Measurements from ENCODE around the gene PTPRT. TPM values are rescaled to one million over a fixed set of nuclear protein-coding genes. Genes with fewer than 3 reads are reported as not detected.
"Not testable (repeated sequence)": the region's sequence is repeated elsewhere in the genome, so short reads cannot be mapped to it uniquely, and the experiment has no call there.

PTPRT gene
- total and polyA plus RNA-seq, 2 of the 13 experiments (the other 11 are each of a cell fraction or from before 2014, with no cell fraction given): under 0.01 to 0.09 TPM

GRCh38 chr20:42901689-42902440 is 287.8 kb downstream of the PTPRT start (continued):
- TF ChIP-seq, protein P1, sequence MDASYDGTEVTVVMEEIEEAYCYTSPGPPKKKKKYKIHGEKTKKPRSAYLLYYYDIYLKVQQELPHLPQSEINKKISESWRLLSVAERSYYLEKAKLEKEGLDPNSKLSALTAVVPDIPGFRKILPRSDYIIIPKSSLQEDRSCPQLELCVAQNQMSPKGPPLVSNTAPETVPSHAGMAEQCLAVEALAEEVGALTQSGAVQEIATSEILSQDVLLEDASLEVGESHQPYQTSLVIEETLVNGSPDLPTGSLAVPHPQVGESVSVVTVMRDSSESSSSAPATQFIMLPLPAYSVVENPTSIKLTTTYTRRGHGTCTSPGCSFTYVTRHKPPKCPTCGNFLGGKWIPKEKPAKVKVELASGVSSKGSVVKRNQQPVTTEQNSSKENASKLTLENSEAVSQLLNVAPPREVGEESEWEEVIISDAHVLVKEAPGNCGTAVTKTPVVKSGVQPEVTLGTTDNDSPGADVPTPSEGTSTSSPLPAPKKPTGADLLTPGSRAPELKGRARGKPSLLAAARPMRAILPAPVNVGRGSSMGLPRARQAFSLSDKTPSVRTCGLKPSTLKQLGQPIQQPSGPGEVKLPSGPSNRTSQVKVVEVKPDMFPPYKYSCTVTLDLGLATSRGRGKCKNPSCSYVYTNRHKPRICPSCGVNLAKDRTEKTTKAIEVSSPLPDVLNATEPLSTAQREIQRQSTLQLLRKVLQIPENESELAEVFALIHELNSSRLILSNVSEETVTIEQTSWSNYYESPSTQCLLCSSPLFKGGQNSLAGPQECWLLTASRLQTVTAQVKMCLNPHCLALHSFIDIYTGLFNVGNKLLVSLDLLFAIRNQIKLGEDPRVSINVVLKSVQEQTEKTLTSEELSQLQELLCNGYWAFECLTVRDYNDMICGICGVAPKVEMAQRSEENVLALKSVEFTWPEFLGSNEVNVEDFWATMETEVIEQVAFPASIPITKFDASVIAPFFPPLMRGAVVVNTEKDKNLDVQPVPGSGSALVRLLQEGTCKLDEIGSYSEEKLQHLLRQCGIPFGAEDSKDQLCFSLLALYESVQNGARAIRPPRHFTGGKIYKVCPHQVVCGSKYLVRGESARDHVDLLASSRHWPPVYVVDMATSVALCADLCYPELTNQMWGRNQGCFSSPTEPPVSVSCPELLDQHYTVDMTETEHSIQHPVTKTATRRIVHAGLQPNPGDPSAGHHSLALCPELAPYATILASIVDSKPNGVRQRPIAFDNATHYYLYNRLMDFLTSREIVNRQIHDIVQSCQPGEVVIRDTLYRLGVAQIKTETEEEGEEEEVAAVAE (CRISPR knock-in tag; IDR thresholded peaks at IDR 0.05; ENCODE audit: borderline replicate concordance): peak; percentile 69; the same call in 1 of the 2 replicates
- no peak for TF ChIP-seq ARHGAP35 (CRISPR knock-in tag; IDR thresholded peaks at IDR 0.05; ENCODE audit: borderline replicate concordance)
- 0 out of 2 replicates have a peak, but pooled peaks have one; percentile 45 for TF ChIP-seq ZNF670 (CRISPR knock-in tag; IDR thresholded peaks at IDR 0.05; ENCODE audit: borderline replicate concordance)
- TF ChIP-seq ZNF766 (CRISPR knock-in tag; IDR thresholded peaks at IDR 0.05; ENCODE audit: borderline replicate concordance): no peak
- TF ChIP-seq AKAP8 (CRISPR knock-in tag; IDR thresholded peaks at IDR 0.05): no peak

DNA sequence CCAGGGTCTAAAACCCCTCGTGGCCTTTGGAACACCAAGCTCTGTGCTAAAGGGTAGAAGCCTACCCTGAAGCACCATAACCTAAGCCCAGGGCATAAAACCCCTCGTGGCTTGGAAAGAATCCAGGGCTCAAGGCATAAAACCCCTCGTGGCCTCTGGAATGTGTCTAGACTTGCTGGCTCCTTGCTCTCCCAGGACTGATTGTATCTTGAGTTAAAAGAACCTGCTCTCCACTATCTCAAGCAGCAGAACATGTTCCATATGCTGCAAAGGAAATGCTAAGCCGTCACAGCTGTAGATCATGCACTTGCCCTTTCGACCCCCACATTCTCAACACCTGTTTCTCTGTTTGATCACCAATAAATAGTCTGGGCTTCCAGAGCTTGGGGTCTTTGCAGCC is 288.9 kb downstream of the PTPRT start:
- POLR2A ChIA-PET; H4K20me1 ChIP-seq (ENCODE audit: insufficient read depth, low read length); FAIRE-seq; H3K4me2 ChIP-seq (ENCODE audit: low read depth, low read length); H3K27me3 ChIP-seq (ENCODE audit: control insufficient read depth in 1 of 2, insufficient read depth in 2 of 2, low read length in 2 of 2); H3K36me3 ChIP-seq (replicated peaks in 1 of 2; ENCODE audit: control insufficient read depth in 1 of 2, insufficient read depth in 2 of 2, low read length in 2 of 2); H3K9ac ChIP-seq (ENCODE audit: insufficient read depth, low read depth, low read length); intact Hi-C loops (cut with micrococcal nuclease; ENCODE audit: unreplicated experiment); in situ Hi-C loops (cut with HindIII; ENCODE audit: extremely low pct_ligation_motif_present, low pct_unique_long_range_greater_than_20kb); DNase-seq (ENCODE audit: low spot score); CTCF ChIA-PET (ENCODE audit: low intra/inter-chr PET ratio, low total read pairs); H3K4me3 ChIP-seq (replicated peaks in 1 of 3; ENCODE audit: insufficient read depth in 1 of 3, low read depth in 2 of 3, low read length in 3 of 3); ATAC-seq; H2AFZ ChIP-seq (ENCODE audit: low read length); BruUV-seq (replicated peaks); H3K79me2 ChIP-seq (ENCODE audit: insufficient read depth, low read length); H3K27ac ChIP-seq (ENCODE audit: extremely low read length, insufficient read depth, low read length): not testable (repeated sequence)
- H3K4me1 ChIP-seq (ENCODE audit: insufficient read depth, low read length): peaks cover 15% of the 10 kb centered on the region
- 16% methylated on average over 5 of the region's 5 CpGs for WGBS (ENCODE audit: low lambda C conversion rate)
- peaks cover 20% of the 10 kb centered on the region for H3K9me3 ChIP-seq (ENCODE audit: low read length)
